GM10248 (cell line): ENCODE measurements around the gene POPDC2.

Source experiments
- CTCF ChIA-PET: fragments of 300-600 bp; sonication (Branson Sonifier 250); formaldehyde crosslinking; extraction: SDS; loops from one replicate; lab custom pipeline; 2021; ENCODE audit warnings: antibody characterized with exemption; lab: Yijun Ruan, JAX
- POLR2A ChIA-PET: fragments of 350-650 bp; sonication (Branson Sonifier 250); formaldehyde crosslinking; extraction: SDS; loops from one replicate; lab custom pipeline; 2020; ENCODE audit warnings: antibody characterized with exemption; lab: Yijun Ruan, JAX
- DNase-seq: peaks from one replicate; pipeline ENCODE4 v3.0.0; 2012; ENCODE audit errors: extremely low spot score
- TF ChIP-seq, protein P1 (sequence below): IDR thresholded peaks from 2 replicates; pipeline ENCODE4 v1.5.1; 2012; ENCODE audit warnings: mild to moderate bottlenecking, low read depth; ENCODE audit errors: extremely low read depth, missing control alignments, control extremely low read depth

The POPDC2 gene

DNA sequence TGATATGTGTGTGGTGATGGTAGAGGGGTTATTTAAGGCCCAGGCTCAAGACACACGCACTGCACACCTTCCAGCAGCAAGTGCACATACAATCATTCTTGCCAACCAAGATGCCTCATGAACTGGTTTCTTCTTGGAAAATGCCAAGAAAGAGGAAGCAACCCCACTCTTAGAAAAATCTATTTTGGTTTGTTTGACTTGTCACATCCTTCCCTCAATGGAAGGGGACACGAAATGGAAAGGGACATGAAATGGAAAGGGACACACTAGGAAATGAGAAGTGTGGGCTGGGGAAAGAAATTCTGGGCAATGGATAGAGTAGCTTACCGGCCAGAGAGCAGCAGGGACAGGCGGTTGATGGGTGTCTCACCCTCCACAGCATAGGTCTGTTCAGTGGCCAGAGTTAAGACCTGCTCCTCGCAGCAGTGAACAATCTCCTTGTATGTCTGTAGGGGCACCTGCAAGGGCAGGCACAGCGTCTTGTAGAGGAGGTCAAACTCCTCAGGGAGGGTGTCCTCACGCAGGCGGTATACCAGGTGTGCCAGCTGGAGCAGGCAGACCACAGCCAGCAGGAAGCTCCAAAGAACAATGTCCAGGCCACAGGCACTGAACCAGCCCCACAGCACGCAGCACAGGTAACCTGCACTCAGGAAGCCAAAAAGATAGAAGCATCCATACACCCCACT lies 640 bp downstream of the POPDC2 start:
- ChIA-PET POLR2A (no interaction called here), CTCF (interaction anchor here (0.8 to 3.5 kb wide), 6 partner anchors 9 to 59 kb away, joined by 3 to 12 read pairs (median 3); no protein-coding TSS in a partner anchor)
- TF ChIP-seq, protein P1, sequence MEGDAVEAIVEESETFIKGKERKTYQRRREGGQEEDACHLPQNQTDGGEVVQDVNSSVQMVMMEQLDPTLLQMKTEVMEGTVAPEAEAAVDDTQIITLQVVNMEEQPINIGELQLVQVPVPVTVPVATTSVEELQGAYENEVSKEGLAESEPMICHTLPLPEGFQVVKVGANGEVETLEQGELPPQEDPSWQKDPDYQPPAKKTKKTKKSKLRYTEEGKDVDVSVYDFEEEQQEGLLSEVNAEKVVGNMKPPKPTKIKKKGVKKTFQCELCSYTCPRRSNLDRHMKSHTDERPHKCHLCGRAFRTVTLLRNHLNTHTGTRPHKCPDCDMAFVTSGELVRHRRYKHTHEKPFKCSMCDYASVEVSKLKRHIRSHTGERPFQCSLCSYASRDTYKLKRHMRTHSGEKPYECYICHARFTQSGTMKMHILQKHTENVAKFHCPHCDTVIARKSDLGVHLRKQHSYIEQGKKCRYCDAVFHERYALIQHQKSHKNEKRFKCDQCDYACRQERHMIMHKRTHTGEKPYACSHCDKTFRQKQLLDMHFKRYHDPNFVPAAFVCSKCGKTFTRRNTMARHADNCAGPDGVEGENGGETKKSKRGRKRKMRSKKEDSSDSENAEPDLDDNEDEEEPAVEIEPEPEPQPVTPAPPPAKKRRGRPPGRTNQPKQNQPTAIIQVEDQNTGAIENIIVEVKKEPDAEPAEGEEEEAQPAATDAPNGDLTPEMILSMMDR: no peak
- DNase-seq: no peak

DNA sequence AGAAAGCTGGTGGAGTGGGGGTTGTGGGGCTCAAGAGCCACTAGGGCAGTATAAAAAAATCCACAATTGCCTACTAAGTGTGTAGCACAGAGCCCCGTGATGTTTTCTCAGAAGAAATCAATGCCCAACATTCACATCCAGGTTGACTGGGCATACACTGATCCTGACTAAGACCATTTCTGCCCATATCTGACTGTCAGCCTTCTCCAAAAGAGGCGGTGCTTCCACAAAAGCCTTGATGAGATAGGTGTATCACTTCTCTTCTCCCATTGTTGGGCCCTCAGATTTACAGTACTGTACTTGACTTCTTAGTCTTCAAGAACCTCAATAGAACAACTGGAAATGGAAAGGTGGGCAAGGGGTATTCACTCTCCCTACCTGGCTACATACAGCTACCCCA lies 1.4 kb downstream of the POPDC2 start:
- TF ChIP-seq, protein P1: no peak
- CTCF ChIA-PET: interaction anchor here (1.3 to 3.5 kb wide), 6 partner anchors 14 to 68 kb away, joined by 3 to 12 read pairs (median 4); no protein-coding TSS in a partner anchor
- POLR2A ChIA-PET: no interaction called here

DNA sequence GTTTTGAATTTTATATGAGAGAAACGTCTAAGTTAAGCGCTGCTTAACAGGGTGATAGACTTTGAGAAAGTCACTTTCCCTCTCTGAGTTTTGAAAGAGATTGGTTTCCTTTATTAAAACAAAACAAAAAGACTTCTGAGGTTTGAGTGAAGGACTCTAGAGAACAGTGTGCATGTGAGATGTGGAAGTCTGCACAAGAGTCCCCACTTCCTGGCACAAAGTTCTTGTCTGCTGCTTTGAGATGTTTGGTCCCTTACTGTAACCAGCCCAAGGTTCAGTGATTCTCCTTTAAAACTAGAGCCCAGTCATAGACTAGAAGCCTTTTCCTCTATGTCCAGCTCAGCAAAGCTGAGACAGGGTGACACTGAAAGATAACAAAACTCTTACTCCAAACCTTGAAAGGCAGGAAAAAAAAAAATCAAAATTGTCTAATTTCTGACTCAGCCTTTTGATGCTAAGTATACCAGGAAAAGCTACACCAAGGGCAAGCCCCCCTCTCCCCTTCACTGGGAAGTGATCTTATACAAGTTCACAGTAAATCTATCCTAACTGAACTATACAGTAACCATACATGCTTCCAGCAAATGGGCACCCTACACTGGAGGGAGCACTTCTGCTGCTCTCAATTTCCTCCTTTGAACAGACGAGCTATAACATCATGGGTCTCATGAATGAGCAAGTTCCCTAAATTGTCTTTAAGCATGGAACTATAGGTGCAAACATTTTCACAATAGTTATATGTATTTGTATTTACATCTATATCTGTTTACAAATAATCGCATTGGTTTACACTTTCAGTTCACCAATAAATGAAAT lies 2.3 kb downstream of the POPDC2 start:
- POLR2A ChIA-PET: no interaction called here
- DNase-seq: no peak
- CTCF ChIA-PET: interaction anchor here (0.9 to 1.7 kb wide), 5 partner anchors 10 to 98 kb away, joined by 3 to 10 read pairs (median 3); partner anchors contain the start of gene CD80

More for the DNA sequence above, 1.4 kb downstream of the POPDC2 start:
- no peak for DNase-seq

DNA sequence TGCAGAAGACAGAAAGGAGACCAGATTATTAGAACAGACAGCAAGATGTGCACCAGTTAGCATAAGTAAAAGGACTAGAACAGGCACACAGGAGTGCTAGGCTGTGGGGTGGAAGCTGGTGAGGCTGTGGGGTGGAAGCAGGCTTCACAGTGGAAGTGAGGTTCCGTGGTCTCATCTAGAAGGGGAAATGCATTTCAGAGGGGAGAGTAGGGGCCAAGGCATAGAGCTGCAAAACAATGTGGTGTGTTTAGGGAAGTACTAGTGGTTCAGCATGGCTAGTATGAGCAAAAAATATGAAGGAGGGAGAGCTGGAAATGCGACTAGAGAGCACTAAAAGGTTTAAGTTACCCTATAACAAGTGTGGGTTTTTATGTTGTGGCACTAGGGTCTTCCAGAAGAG lies 6.5 kb downstream of the POPDC2 start:
- DNase-seq: no peak
- TF ChIP-seq, protein P1: no peak
- POLR2A ChIA-PET: interaction anchor here (1.4 kb wide), 1 partner anchor 10 kb away, joined by 4 read pairs; no protein-coding TSS in a partner anchor
- CTCF ChIA-PET: no interaction called here

More for the DNA sequence above, 2.3 kb downstream of the POPDC2 start:
- TF ChIP-seq, protein P1: no peak

DNA sequence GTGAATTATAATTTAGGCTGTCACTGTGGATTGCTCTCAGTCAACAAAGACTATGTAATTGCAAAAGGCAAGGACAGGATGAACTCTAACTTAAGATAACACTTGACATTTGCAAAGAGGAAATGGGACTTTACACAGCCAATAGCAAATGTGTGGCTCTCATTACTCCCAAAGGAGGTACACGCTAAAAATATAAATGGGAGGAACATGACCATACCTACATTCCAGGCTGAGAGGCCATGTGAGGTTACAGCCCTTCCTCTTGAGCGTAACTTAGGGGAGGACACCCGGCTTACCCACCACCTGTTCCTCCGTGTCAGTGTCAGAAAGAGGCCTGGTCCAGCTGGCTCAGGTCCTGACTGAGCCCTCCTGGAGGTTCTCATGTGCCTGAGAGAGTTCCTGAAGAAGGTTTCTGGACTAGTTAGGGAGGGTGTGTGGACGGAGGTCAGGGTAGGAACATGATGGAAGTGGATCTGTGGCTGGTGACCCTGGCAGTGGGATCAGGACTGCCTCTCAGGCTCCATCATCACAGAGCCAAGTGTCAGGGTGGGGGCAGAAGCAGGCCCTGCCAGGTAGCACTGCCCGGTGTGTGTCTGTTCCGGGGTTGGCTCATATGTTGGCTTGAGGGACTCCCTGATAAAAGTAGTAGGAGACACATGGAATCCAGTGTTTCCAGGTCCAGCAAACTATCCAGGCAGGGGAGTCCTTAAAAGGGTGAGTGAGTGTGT lies 7.9 kb downstream of the POPDC2 start:
- TF ChIP-seq, protein P1: no peak
- DNase-seq: no peak
- ChIA-PET POLR2A (no interaction called here), CTCF (interaction anchor here (1.1 kb wide), 1 partner anchor 9 kb away, joined by 3 read pairs; no protein-coding TSS in a partner anchor)

DNA sequence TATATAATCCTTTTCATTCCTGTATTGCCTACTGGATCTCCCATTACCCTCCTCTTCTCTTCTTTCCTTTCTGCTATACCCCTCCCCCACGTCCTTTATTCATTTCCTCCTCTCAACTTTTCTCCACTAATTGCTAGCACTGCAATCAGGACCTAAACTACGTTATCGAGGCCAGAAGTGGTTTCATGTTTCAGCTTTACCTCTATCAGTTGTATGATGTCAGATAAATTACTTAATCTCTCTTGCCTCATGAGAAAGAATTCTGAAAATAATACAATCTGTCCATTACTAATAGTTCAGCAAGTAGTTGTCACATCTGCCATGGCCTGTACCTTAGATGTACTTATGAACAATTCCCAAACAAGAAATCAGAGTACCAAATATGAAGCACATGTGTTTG lies 10.6 kb downstream of the POPDC2 start:
- DNase-seq: no peak
- TF ChIP-seq, protein P1: no peak
- ChIA-PET POLR2A (no interaction called here), CTCF (interaction anchor here (6.0 kb wide), 1 partner anchor 15 kb away, joined by 32 read pairs; no protein-coding TSS in a partner anchor)
